ENCODE data around the gene NELL2.

DNA sequence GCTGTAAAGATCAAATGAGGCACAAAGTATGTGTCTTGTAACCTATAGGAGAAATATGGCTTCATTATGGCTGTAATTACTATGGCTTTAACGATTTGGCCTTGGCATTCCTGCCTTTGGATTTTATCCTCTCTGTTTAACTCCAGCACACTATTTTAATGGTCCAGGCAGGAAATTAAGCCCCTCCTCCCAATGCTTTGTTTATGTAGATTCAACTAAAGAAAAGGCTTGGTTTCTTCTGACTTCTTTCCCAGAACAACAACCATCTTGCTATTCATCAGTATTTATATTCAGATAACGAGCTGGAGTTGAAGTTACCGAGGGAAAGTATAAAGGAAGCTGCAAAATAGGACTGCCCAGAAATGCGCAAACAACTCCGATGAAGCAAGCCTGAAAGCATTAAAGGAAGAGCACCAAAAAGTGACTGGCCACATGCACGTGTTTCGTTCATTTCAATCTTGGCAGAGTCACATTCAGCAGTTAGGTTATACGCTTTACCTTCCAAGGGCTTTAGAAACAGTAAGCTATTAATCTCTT lies 104.6 kb downstream of the NELL2 start:
- TF ChIP-seq CTCF (IDR thresholded peaks at IDR 0.05; ENCODE audit: low read depth, low read length, missing input control) (no peak), RAD21 (IDR thresholded peaks at IDR 0.05) (no peak)

Data from liver (tissue), 3 donors.